Measurements from ENCODE around the gene ASCL1.

ASCL1 gene

GRCh38 chr12:102980350-102980749, 22.9 kb downstream of the ASCL1 start:
- no peak for DNase-seq

- DNase-seq = peak; percentile 46
These were observed 32.9 kb downstream of the ASCL1 start for GRCh38 chr12:102990419-102990818.

GRCh38 chr12:102992297-102992696, 34.8 kb downstream of the ASCL1 start:
- DNase-seq = peak; percentile 10

GRCh38 chr12:102992720-102993119, 35.2 kb downstream of the ASCL1 start:
- no peak for DNase-seq

- DNase-seq = no peak
These were observed 36.1 kb downstream of the ASCL1 start for GRCh38 chr12:102993537-102993936.

GRCh38 chr12:102995372-102995771, 37.9 kb downstream of the ASCL1 start:
- no peak for DNase-seq

All from DMS153 (cell line).